Activated naive CD8-positive, alpha-beta T cell treated with anti-CD3 and anti-CD28 coated beads, Interleukin-2, amount 50 U/mL, for 24 hours (primary cell): ENCODE results near the gene TBC1D16.

Source experiments
- ATAC-seq: fragments of 150-1000 bp; cut with Tn5 transposase; one replicate; pipeline ENCODE4 v1.10.0; 2021
- DNase-seq: peaks from one replicate; pipeline ENCODE4 v3.0.0; 2021
- H3K27ac Mint-ChIP-seq: one replicate; pipeline ENCODE4 v1.8.0; 2021; ENCODE audit warnings: mild to moderate bottlenecking, mixed read lengths
- H3K27me3 Mint-ChIP-seq: one replicate; pipeline ENCODE4 v1.8.0; 2021; ENCODE audit warnings: mixed read lengths
- H3K36me3 Mint-ChIP-seq: one replicate; pipeline ENCODE4 v1.8.0; 2021; ENCODE audit warnings: low read depth, mixed read lengths
- H3K4me1 Mint-ChIP-seq: one replicate; pipeline ENCODE4 v1.8.0; 2021; ENCODE audit warnings: mixed read lengths
- H3K4me3 Mint-ChIP-seq: one replicate; pipeline ENCODE4 v1.8.0; 2021; ENCODE audit warnings: mild to moderate bottlenecking, moderate library complexity, mixed read lengths
- H3K9me3 Mint-ChIP-seq: one replicate; pipeline ENCODE4 v1.8.0; 2021; ENCODE audit warnings: mixed read lengths

TBC1D16 gene

DNA sequence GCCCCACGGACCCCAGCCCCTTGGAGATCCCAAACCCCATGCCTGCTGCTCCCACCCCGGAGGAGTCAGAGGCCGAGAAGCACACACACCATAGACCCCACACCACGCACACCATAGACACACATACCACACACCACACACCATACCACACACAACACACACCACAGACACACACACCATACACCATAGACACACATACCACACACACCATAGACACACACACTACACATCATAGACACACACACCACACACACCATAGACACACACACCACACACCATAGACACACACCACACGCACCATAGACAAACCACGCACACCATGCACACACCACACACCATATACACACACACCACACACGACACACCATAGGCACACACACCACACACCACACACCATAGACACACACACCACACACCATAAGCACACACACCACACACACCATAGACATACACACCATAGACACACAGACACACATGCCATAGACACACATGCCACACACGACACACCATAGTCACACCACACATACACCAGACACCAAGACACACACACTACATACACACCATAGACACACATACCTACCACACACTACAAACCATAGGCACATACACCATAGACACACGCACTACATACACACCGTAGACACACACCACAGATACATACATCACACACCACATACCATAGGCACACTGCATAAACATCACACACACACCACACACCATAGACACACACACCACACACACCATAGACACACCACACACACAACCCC lies 11.3 kb downstream of the TBC1D16 start:
- no peak for ATAC-seq
- no peaks in the 10 kb centered on the region for H3K9me3 Mint-ChIP-seq
- H3K36me3 Mint-ChIP-seq: no peaks in the 10 kb centered on the region
- H3K4me3 Mint-ChIP-seq: no peak overlapping the region
- DNase-seq: no peak
- H3K27ac Mint-ChIP-seq: no peak overlapping the region
- H3K27me3 Mint-ChIP-seq: no peaks in the 10 kb centered on the region
- H3K4me1 Mint-ChIP-seq: no peaks in the 10 kb centered on the region

DNA sequence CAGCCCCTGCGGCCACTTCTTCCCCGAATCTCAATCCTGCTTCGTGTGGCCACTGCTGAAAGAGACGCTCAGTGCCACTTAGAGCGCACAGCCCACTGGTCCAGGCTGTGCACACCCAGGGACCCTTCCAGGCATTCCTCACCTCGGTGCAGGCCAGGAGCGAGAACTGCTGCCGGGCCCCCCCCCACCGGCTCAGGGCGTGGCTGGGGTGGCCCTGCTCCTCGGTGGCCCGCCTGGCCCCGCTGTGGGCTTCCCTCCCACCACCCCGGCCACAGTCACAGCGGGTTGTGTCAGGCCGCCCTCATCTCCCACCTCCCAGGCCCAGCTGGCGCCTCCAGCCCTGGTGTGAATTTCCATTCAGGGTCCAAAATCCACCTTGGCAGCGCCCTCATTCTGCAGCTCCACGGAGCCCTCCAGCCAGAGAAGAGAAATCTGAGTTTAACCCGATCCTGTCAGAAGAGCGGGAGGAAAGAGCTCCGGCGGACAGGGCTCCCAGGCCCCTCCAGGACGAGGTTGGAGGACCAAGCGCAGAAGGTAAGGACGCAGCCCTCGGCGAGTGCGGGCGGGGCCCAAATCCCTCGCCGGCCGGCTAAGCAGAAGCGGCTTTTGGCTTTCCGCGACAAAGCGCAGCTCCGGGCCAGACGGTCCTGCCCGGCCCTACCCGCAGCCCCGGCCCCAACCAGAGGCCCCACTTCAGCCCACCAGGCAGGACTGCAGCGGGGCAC lies 12.0 kb downstream of the TBC1D16 start:
- DNase-seq (no peak), ATAC-seq (no peak)
- H3K4me3 Mint-ChIP-seq: no peak overlapping the region
- H3K4me1 Mint-ChIP-seq: no peaks in the 10 kb centered on the region
- no peaks in the 10 kb centered on the region for H3K36me3 Mint-ChIP-seq
- H3K9me3 Mint-ChIP-seq: no peaks in the 10 kb centered on the region
- H3K27ac Mint-ChIP-seq: no peak overlapping the region
- H3K27me3 Mint-ChIP-seq: no peaks in the 10 kb centered on the region

DNA sequence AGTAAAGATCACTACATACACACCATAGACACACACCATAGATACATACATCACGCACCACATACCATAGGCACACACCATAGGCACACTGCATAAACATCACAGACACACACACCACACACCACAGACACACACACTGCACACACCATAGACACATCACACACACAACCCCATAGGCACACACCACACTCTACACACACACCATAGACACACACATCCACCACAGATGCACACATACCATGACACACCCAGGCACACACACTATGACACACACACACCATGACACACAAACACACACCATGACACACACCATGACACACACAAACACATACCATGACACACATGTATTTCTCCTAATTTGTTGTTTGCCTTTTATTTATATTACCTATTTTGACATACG lies 14.1 kb downstream of the TBC1D16 start:
- DNase-seq: no peak
- Mint-ChIP-seq H3K9me3 (no peaks in the 10 kb centered on the region), H3K4me3 (no peak overlapping the region), H3K27me3 (no peaks in the 10 kb centered on the region), H3K27ac (no peak overlapping the region), H3K4me1 (no peaks in the 10 kb centered on the region), H3K36me3 (no peaks in the 10 kb centered on the region)
- no peak for ATAC-seq

DNA sequence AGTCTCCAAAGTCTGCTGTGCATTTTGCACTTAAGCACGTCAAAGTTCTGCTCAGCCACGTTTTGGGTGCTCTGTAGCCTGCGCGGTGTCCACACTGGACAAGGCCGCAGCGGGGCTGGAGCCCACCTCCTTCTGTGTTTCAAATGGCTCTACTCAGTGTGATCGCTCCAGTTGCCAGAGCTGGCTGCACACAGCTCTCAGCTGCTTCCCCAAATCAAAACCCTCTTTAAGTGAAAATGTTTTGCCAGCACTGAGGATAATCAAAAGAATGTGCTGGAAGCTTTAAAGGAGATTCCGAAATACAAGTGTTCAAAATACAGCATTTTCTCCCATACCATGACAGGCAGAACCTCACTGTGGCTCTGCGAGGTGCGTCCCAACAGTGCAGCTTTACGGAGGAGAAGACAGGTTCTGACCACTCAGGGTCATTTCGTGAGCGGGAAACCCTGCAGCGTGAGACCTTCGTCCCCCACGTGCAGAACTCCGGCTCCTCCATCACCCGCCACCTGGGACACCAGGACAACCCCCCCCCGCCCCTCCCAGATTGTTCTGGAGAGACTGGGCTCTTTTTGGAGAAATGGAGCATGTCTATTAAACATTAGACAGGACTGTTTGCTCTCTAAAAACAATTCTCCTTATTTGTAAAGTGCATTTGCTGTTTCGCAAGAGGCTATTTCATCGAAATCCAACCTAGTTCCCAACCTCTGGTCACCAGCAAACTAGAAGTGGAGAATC lies 16.6 kb downstream of the TBC1D16 start:
- Mint-ChIP-seq H3K27me3 (no peaks in the 10 kb centered on the region), H3K36me3 (no peaks in the 10 kb centered on the region), H3K4me1 (no peaks in the 10 kb centered on the region), H3K9me3 (no peaks in the 10 kb centered on the region), H3K4me3 (no peak overlapping the region), H3K27ac (no peak overlapping the region)
- DNase-seq (no peak), ATAC-seq (no peak)

DNA sequence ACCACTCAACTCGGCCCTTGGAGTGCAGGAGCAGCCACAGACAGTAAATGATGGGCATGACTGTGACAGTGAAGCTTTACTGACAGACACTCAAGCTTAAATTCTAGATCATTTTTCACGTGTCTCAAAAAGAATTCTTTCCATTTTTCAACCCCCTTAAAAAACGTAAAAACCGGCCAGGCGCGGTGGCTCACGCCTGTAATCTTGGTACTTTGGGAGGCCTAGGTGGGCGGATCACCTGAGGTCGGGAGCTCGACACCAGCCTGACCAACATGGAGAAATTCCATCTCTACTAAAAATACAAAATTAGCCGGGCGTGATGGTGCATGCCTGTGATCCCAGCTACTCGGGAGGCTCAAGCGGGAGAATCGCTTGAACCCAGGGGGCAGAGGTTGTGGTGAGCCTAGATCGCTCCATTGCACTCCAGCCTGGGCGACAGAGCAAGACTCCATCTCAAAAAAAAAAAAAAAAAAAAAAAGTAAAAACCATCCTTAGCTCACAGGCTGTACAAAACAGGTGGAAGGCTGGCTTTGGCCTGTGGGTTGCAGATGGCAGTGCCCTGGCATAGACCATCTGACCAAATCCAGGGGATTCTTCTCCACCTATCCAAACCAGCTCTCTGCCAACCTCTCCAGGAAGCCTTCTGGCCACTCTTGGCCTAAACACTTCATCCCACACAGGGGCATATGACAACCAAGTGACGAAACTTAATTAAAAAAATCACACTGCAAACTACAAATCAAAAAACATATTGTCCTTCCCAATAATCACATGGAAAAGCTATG lies 18.3 kb downstream of the TBC1D16 start:
- H3K9me3 Mint-ChIP-seq: no peaks in the 10 kb centered on the region
- H3K36me3 Mint-ChIP-seq: no peaks in the 10 kb centered on the region
- H3K4me1 Mint-ChIP-seq: no peaks in the 10 kb centered on the region
- no peak overlapping the region for H3K27ac Mint-ChIP-seq
- DNase-seq (no peak), ATAC-seq (no peak)
- no peaks in the 10 kb centered on the region for H3K27me3 Mint-ChIP-seq
- no peak overlapping the region for H3K4me3 Mint-ChIP-seq

DNA sequence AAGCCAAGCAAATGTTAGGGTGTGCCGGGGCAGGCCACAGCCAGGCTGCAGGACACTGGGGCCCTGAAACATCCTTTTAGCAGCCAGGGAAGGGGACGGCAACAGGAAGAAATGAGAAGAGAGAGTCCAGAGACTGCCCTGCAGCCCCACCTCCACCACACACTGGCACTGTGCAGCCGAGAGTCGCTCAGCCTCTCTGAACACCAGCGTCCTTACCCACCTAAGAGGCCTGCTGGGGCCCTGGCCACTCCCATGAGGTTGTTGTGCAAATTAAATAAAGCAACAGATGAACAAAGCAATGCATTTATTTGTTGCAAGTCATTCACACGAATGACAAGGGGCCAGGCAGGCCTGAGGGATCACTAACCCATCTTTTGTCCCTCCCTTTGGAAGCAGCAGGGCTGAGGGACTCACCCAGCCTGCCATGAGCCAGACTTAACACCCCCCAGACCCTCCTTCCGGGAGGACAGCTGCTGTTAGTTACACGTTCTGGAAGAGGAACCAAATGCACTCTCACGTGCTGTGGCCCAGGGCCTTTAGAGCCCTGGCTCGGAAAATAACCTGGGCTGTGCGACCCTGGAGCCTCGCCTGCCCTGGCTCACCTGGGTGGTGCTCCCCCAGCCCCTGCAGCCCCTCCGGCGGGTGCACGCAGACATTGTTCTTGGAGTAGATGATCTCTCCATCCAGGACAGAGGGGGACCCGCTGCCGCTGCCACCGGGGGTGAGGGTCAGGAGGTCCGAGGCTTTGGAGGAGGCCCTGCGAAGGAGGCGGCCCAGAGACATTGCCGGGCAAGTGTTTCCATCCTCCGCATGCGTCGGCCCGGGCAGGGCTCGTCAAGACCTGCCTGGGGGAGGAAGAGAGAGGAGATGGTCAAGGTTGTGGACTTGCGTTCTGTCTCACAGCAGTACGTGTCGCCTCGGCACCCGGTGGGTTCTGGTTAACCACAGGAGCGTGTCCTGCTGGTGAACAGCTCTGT lies 22.6 kb downstream of the TBC1D16 start:
- Mint-ChIP-seq H3K27me3 (no peaks in the 10 kb centered on the region), H3K9me3 (no peaks in the 10 kb centered on the region), H3K27ac (no peak overlapping the region), H3K4me1 (no peaks in the 10 kb centered on the region), H3K36me3 (no peaks in the 10 kb centered on the region), H3K4me3 (no peak overlapping the region)
- ATAC-seq: no peak
- DNase-seq: no peak

DNA sequence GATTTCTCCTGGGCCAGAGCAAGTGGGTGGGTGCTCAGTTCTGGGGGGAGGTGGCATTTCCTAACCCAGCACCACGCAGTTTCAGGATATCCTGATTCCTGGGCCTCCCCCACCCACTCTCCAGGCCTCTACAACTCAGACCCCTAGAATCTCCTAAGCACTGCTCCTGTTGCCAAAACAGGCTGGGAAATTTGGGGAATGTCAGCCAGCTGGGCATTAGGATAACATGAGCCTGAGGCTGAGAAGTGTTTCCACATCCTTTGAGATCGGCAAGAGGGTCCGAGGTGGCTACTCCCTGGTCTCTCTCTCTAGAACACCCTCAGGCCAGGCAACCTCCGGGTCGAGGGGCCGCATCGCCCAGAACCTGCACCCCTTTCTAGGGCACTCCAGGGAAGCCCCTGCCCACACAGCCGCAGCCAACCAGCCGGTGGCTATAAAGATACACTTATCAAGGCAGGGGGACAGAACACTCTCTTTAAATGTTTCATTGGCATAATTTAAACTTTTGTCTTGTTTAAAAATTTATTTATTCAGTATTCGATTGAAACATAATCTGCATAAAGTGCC lies 23.6 kb downstream of the TBC1D16 start:
- no peaks in the 10 kb centered on the region for H3K9me3 Mint-ChIP-seq

DNA sequence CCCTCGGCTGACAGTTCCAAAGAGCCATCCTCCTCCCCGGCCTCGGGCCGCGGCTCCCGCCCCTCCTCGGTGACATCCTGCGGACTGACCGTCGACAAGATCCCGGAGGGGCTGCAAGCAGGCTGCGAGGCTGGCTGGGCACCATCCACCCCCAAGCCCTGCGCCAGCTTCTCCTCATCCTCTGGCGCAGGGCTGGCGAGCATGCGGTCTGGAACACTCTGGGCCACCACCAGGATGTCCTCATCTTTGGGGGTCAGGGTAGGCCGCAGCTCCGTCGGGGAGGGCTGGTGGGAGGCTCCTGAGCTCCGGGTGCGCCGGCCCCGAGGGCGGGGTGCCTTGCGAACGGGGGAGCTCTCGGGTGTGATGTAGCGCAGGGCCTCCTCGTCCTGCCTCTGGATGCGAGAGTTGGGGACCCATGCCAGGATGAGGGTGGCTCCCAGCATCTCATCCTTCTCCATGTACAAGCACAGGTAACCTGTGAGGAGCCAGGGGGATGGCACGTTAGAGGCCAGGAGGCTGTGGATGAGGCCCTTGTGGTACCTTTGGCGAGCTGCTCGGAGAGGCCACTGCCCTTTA lies 25.3 kb downstream of the TBC1D16 start:
- Mint-ChIP-seq H3K9me3 (no peaks in the 10 kb centered on the region), H3K4me1 (peaks cover 4% of the 10 kb centered on the region), H3K27ac (no peak overlapping the region), H3K36me3 (no peaks in the 10 kb centered on the region), H3K27me3 (no peaks in the 10 kb centered on the region), H3K4me3 (no peak overlapping the region)
- DNase-seq: no peak
- no peak for ATAC-seq

More for the DNA sequence above, 23.6 kb downstream of the TBC1D16 start:
- Mint-ChIP-seq H3K27me3 (no peaks in the 10 kb centered on the region), H3K36me3 (no peaks in the 10 kb centered on the region), H3K27ac (no peak overlapping the region), H3K4me3 (no peak overlapping the region), H3K4me1 (no peaks in the 10 kb centered on the region)
- ATAC-seq: no peak
- no peak for DNase-seq

DNA sequence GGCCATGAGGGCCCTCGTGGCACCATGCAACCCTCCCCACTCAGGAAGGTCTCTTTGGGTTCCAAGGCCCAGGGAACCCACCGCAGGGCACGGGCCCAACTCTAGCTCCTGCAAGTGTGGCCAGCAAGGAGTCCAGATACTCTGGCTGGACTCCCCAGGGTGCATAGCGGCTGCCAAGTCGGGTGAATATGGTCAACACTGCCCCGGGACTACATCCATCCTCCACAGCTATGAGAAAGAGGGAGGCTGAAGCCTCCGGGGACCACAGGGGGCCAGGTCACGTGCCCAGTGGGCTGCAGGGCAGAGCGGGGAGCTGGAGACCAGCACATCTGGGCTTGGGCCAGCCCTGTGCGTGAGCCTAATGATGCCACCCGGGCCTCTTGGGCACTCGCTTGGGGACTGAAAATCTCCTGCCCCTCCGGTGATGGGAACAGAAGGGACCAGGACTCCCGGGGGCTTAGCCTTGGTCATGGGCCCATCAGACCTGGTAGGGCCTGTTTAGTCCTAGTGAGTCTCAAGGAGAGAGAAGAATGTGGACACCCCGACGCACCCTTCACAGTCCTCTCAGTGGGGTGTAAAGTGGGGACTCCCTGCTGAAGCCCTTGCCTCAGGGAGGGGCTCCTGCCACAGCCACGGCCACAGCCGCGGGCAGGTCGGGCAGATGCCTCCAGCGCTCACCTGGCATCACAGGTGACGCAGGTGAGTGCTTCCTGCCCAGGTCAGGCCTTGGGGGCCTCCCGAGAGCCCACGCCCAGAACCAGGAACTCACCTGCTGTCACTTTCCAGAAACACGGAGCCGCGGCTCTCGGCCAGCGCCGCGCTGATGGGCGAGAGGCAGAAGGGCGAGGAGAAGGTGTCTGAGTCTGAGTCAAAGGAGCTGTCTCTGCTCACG lies 26.0 kb downstream of the TBC1D16 start:
- Mint-ChIP-seq H3K27ac (no peak overlapping the region), H3K36me3 (no peaks in the 10 kb centered on the region), H3K27me3 (no peaks in the 10 kb centered on the region), H3K9me3 (no peaks in the 10 kb centered on the region), H3K4me3 (no peak overlapping the region), H3K4me1 (peaks cover 4% of the 10 kb centered on the region)
- no peak for ATAC-seq
- DNase-seq: no peak

DNA sequence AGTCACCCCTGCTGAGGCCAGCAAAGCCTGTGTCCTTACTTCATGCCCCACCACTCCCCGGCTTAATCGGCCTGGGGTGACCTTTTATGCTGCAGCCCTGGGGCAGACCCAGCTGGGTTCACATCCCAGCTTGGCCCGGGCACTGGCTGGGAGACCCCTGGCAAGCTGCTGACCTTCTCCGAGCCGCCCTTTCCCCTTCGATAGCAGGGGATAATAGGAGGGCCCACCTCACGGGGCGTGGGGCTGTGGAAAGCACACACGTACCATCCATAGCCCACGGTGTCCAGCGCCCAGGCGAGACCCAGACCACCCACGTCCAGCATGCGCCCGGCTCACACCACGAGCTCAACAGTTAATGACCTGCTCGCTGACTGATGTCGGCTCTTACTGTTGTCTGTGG lies 26.8 kb downstream of the TBC1D16 start:
- DNase-seq (no peak), ATAC-seq (no peak)
- H3K27me3 Mint-ChIP-seq: no peaks in the 10 kb centered on the region
- H3K27ac Mint-ChIP-seq: no peak overlapping the region
- no peaks in the 10 kb centered on the region for H3K36me3 Mint-ChIP-seq
- no peak overlapping the region for H3K4me3 Mint-ChIP-seq
- H3K9me3 Mint-ChIP-seq: no peaks in the 10 kb centered on the region
- H3K4me1 Mint-ChIP-seq: peaks cover 4% of the 10 kb centered on the region

DNA sequence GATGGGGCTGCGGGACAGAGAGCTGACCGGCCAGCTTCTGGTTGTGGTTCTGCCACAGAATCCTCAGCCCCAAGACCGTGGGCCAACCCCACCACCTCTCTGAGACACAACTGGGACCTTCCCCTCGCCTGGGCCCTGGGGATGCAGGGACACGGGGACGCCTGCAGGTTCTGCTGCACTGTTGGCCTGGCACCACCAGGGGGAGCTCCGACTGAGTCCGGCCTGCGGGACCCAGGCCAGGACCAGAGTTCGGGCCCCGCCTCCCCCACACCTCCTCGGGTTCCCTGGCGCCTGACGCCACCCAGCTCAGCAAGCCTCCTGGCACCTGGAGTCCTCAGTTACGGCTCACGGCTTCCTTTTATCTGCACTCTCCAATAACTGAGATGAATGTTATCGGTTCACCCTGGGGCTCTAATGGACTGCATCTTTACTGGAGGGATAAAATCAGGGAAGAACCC lies 27.3 kb downstream of the TBC1D16 start:
- Mint-ChIP-seq H3K9me3 (no peaks in the 10 kb centered on the region), H3K36me3 (no peaks in the 10 kb centered on the region), H3K4me1 (peaks cover 4% of the 10 kb centered on the region), H3K27ac (no peak overlapping the region), H3K4me3 (no peak overlapping the region), H3K27me3 (no peaks in the 10 kb centered on the region)
- peak; percentile 88 for DNase-seq
- ATAC-seq: peak; percentile 78

DNA sequence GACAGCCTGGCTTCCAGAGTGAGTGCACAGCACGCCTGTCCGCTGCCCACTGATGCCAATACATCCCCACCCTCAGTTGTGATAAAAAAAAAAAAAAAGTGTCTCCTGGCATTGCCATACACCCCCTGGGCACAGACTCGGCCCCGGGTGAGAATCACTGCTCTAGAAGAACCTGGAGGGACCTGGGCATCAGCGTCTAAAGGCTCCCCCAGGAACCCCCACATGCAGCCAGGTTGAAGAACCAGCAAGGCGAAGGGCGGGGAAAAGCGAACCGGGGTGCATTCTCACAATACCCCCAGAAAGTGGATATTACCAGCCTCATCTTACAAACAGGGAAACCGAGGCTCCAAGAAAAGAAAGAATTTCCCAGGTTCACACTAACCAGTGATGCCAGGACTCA lies 27.7 kb downstream of the TBC1D16 start:
- DNase-seq: no peak
- no peaks in the 10 kb centered on the region for H3K27me3 Mint-ChIP-seq
- no peaks in the 10 kb centered on the region for H3K36me3 Mint-ChIP-seq
- H3K4me1 Mint-ChIP-seq: peaks cover 4% of the 10 kb centered on the region
- ATAC-seq: no peak
- no peak overlapping the region for H3K27ac Mint-ChIP-seq
- no peaks in the 10 kb centered on the region for H3K9me3 Mint-ChIP-seq
- H3K4me3 Mint-ChIP-seq: no peak overlapping the region
